HepG2 (cell line): ENCODE results near the gene ACO1. TPM values are rescaled to one million over a fixed set of nuclear protein-coding genes. Genes with fewer than 3 reads are reported as not detected.

Source experiments
- ARID2 ChIP-seq: sonication (generic); formaldehyde crosslinking; IDR thresholded peaks from 2 replicates; pipeline ENCODE4 v1.8.1; 2022; ENCODE audit warnings: mild to moderate bottlenecking, missing genetic modification reagents, borderline replicate concordance
- ELF4 ChIP-seq: sonication (generic); formaldehyde crosslinking; IDR thresholded peaks from 2 replicates; pipeline ENCODE4 v1.5.0; 2020; ENCODE audit warnings: missing genetic modification reagents, mild to moderate bottlenecking, moderate library complexity, borderline replicate concordance
- KLF16 ChIP-seq, 2 experiments: sonication (generic) in 1 of 2; formaldehyde crosslinking in 1 of 2; IDR thresholded peaks; 2 replicates each; pipeline versions ENCODE4 v1.6.1 to v1.8.0; 2016 to 2023; ENCODE audit warnings: missing genetic modification reagents in 2 of 2, missing compliant biosample characterization in 1 of 2
- NFE2L2 ChIP-seq: fragments of 150-350 bp; IDR thresholded peaks from 2 replicates; pipeline ENCODE4 v1.6.1; 2014; ENCODE audit warnings: low read length
- POLR2AphosphoS2 ChIP-seq: IDR thresholded peaks from 2 replicates; pipeline ENCODE4 v1.6.1; 2011; ENCODE audit warnings: low read depth, low read length, improper control_type of control experiment
- SPEN ChIP-seq: sonication (generic); formaldehyde crosslinking; IDR thresholded peaks from 2 replicates; pipeline ENCODE4 v1.5.1; 2020; ENCODE audit warnings: low read depth, mild to moderate bottlenecking, missing genetic modification reagents
- ZC3H13 ChIP-seq: sonication (generic); formaldehyde crosslinking; IDR thresholded peaks from 2 replicates; pipeline ENCODE4 v1.8.1; 2023; ENCODE audit warnings: mild to moderate bottlenecking, missing genetic modification reagents, moderate library complexity
- ZNF414 ChIP-seq: sonication (generic); formaldehyde crosslinking; IDR thresholded peaks from 2 replicates; pipeline ENCODE4 v1.5.0; 2020; ENCODE audit warnings: missing genetic modification reagents
- ZNF431 ChIP-seq: sonication (generic); formaldehyde crosslinking; IDR thresholded peaks from 2 replicates; pipeline ENCODE4 v1.9.0; 2022; ENCODE audit warnings: missing genetic modification reagents, low read depth, mild to moderate bottlenecking, borderline replicate concordance
- ZNF496 ChIP-seq: sonication (generic); formaldehyde crosslinking; IDR thresholded peaks from 2 replicates; pipeline ENCODE4 v1.8.1; 2023; ENCODE audit warnings: mild to moderate bottlenecking, moderate library complexity, missing genetic modification reagents; ENCODE audit not compliant: insufficient replicate concordance
- polyA plus RNA-seq, 8 experiments: library from polyadenylated mRNA; depleted of rRNA in 3 of 8; stranded (reverse) in 7 of 8; unstranded in 1 of 8; fragments of >200 nt; fragmentation: Illumina TruSeq in 4 of 8; extraction: Trizol in 4 of 8; gene quantifications; 2 replicates each; pipeline versions ENCODE4 v1.2.1 to v1.2.3, GENCODE V29; 2011 to 2016; ENCODE audit warnings: low read depth in 4 of 8, missing spikeins in 1 of 8, mixed read lengths in 1 of 8; ENCODE audit not compliant: insufficient read depth in 1 of 8
- total RNA-seq, 5 experiments: library from RNA; depleted of rRNA; stranded (reverse); fragments of >200 nt; fragmentation: Illumina TruSeq; extraction: Trizol; gene quantifications; 2 replicates each; pipeline ENCODE4 v1.2.3, GENCODE V29; 2016; ENCODE audit warnings: low read depth in 1 of 5
- TF ChIP-seq, protein P1 (sequence below): sonication (generic); formaldehyde crosslinking; IDR thresholded peaks from 2 replicates; pipeline ENCODE4 v1.4.0; 2020; ENCODE audit warnings: mild to moderate bottlenecking, missing genetic modification reagents
- TF ChIP-seq, protein P2 (sequence below): conservative IDR thresholded peaks from 2 replicates; pipeline ENCODE4 v1.6.1; 2018; ENCODE audit warnings: missing genetic modification reagents
- TF ChIP-seq, protein P3 (sequence below): sonication (generic); formaldehyde crosslinking; IDR thresholded peaks from 2 replicates; pipeline ENCODE4 v1.5.0; 2020; ENCODE audit warnings: mild to moderate bottlenecking, missing genetic modification reagents

ACO1 gene
- total and polyA plus RNA-seq, 2 of the 13 experiments (the other 11 are each of a cell fraction or from before 2014, with no cell fraction given): 20.1 to 48.2 TPM

DNA sequence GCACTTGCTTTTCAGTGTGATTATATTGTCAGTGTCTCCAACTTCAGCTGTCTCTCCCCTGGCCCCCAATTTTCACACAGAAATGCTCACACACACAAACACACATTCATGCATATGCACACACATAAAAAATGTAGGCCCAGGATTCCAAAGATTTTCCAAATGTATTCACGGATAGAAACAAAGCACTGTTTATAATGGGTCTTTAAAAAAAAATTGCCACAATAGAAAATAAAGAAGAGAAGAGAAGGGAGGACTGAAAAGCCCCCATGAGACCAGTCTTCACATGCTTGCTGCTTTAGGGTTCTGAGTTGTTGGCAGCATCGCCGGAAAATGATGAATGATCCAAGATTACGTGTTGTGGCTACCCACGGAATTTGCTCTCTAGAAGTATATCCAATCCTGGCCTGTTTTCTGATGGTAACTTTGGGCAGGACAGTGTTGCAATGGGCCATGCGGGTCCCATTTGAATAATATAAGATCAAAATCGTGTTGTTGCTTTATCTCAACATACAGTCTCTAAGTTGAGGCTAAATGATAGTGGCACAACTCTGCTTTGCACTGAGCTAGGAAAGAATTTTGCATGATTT lies 36.2 kb upstream of the ACO1 start (continued):
- TF ChIP-seq, protein P1, sequence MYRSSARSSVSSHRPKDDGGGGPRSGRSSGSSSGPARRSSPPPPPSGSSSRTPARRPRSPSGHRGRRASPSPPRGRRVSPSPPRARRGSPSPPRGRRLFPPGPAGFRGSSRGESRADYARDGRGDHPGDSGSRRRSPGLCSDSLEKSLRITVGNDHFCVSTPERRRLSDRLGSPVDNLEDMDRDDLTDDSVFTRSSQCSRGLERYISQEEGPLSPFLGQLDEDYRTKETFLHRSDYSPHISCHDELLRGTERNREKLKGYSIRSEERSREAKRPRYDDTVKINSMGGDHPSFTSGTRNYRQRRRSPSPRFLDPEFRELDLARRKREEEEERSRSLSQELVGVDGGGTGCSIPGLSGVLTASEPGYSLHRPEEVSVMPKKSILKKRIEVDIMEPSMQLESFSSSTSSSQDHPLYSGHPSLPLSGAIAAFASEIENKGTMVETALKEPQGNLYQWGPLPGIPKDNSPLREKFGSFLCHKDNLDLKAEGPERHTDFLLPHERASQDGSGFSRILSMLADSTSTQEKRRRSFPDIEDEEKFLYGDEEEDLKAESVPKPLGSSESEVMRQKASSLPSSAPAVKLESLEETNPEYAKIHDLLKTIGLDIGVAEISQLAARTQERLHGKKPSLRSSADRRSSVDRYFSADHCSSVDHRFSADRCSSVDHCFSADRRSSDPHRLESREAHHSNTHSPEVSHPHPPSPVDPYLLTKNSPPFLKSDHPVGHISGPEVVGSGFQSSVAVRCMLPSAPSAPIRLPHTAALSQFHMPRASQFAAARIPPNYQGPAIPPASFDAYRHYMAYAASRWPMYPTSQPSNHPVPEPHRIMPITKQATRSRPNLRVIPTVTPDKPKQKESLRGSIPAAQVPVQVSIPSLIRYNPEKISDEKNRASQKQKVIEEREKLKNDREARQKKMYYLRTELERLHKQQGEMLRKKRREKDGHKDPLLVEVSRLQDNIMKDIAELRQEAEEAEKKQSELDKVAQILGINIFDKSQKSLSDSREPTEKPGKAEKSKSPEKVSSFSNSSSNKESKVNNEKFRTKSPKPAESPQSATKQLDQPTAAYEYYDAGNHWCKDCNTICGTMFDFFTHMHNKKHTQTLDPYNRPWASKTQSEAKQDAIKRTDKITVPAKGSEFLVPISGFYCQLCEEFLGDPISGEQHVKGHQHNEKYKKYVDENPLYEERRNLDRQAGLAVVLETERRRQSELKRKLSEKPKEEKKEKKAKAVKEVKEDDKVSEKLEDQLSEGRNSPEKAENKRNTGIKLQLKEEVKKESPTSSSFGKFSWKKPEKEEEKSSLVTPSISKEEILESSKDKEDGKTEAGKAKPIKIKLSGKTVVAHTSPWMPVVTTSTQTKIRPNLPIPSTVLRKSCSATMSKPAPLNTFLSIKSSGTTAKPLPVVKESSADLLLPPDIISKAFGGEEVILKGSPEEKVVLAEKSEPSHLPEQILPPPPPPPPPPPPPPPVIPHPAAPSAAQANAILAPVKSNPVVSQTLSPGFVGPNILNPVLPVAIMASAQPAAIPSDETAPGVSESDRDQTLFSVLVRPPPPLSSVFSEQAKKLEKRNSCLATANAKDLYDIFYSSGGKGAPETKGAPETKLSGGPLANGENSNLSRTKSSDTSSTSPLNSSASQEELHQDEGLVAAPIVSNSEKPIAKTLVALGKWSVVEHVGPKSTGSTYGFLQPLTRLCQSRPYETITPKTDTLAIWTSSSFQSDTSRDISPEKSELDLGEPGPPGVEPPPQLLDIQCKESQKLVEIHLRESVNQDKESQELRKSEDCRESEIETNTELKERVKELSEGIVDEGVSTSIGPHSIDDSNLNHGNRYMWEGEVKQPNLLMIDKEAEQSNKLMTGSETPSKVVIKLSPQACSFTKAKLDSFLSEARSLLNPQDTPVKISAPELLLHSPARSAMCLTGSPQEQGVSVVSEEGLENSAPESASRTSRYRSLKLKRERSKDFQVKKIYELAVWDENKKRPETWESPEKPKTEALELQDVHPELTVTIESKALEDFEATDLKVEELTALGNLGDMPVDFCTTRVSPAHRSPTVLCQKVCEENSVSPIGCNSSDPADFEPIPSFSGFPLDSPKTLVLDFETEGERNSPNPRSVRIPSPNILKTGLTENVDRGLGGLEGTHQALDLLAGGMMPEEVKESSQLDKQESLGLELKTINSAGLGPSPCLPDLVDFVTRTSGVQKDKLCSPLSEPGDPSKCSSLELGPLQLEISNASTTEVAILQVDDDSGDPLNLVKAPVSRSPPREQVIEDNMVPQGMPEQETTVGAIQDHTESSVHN (CRISPR knock-in tag): no peak
- TF ChIP-seq, protein P2, sequence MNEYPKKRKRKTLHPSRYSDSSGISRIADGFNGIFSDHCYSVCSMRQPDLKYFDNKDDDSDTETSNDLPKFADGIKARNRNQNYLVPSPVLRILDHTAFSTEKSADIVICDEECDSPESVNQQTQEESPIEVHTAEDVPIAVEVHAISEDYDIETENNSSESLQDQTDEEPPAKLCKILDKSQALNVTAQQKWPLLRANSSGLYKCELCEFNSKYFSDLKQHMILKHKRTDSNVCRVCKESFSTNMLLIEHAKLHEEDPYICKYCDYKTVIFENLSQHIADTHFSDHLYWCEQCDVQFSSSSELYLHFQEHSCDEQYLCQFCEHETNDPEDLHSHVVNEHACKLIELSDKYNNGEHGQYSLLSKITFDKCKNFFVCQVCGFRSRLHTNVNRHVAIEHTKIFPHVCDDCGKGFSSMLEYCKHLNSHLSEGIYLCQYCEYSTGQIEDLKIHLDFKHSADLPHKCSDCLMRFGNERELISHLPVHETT (CRISPR knock-in tag): no peak
- TF ChIP-seq ARID2 (CRISPR knock-in tag) (no peak), POLR2AphosphoS2 (no peak), ELF4 (CRISPR knock-in tag) (no peak), ZNF414 (no peak), KLF16 (CRISPR knock-in tag; IDR thresholded peaks at IDR 0.05) (no peak), SPEN (CRISPR knock-in tag) (no peak), ZC3H13 (CRISPR knock-in tag) (no peak), ZNF431 (CRISPR knock-in tag) (no peak), ZNF496 (CRISPR knock-in tag) (no peak), NFE2L2 (no peak)
- TF ChIP-seq, protein P3, sequence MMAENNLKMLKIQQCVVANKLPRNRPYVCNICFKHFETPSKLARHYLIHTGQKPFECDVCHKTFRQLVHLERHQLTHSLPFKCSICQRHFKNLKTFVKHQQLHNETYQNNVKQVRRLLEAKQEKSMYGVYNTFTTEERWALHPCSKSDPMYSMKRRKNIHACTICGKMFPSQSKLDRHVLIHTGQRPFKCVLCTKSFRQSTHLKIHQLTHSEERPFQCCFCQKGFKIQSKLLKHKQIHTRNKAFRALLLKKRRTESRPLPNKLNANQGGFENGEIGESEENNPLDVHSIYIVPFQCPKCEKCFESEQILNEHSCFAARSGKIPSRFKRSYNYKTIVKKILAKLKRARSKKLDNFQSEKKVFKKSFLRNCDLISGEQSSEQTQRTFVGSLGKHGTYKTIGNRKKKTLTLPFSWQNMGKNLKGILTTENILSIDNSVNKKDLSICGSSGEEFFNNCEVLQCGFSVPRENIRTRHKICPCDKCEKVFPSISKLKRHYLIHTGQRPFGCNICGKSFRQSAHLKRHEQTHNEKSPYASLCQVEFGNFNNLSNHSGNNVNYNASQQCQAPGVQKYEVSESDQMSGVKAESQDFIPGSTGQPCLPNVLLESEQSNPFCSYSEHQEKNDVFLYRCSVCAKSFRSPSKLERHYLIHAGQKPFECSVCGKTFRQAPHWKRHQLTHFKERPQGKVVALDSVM (CRISPR knock-in tag): no peak
